CD14-positive monocyte (primary cell): ENCODE measurements around the gene PLXNA2. TPM values are rescaled to one million over a fixed set of nuclear protein-coding genes. Genes with fewer than 3 reads are reported as not detected.
A peak's percentile ranks its signal among the peaks of the same experiment; 100 is the strongest.

Experiments used
- DNase-seq, 3 donors: peaks; one replicate each; pipeline ENCODE4 v3.0.0-alpha.2; 2011 to 2022
- H2AFZ ChIP-seq: 2 replicates; pipeline ENCODE4 v1.6.0; 2012; ENCODE audit warnings: mild to moderate bottlenecking, low read depth, low read length, inconsistent platforms; ENCODE audit not compliant: insufficient read depth, poor library complexity, severe bottlenecking
- H3K27ac ChIP-seq, 2 donors: 1 replicate in 1 of 2; 2 replicates in 1 of 2; pipeline ENCODE4 v1.5.1; 2012 to 2013; ENCODE audit warnings: low read length in 2 of 2, control low read depth in 1 of 2, inconsistent platforms in 1 of 2, low read depth in 1 of 2, mild to moderate bottlenecking in 1 of 2
- H3K27me3 ChIP-seq, 2 donors: one replicate each; pipeline versions ENCODE4 v1.6.0 to v1.6.1; 2011 to 2013; ENCODE audit warnings: low read length in 2 of 2; ENCODE audit not compliant: control insufficient read depth in 2 of 2, insufficient read depth in 2 of 2
- H3K36me3 ChIP-seq, 2 donors: replicated peaks in 1 of 2; 1 replicate in 1 of 2; 2 replicates in 1 of 2; pipeline versions ENCODE4 v1.5.1 to v1.6.1; 2012 to 2013; ENCODE audit warnings: low read length in 2 of 2, control low read depth in 1 of 2, inconsistent platforms in 1 of 2, mild to moderate bottlenecking in 1 of 2; ENCODE audit not compliant: insufficient read depth in 2 of 2, control insufficient read depth in 1 of 2
- H3K4me1 ChIP-seq, 2 donors: 1 replicate in 1 of 2; 2 replicates in 1 of 2; pipeline versions ENCODE4 v1.5.1 to v1.6.1; 2012 to 2013; ENCODE audit warnings: low read length in 2 of 2, control low read depth in 1 of 2, inconsistent platforms in 1 of 2, mild to moderate bottlenecking in 1 of 2, moderate library complexity in 1 of 2; ENCODE audit not compliant: insufficient read depth in 2 of 2, control insufficient read depth in 1 of 2
- H3K4me2 ChIP-seq: replicated peaks from 2 replicates; pipeline ENCODE3; 2012; ENCODE audit warnings: low read length, moderate library complexity, mild to moderate bottlenecking; ENCODE audit not compliant: poor library complexity, severe bottlenecking; ENCODE audit errors: extremely low read depth
- H3K4me3 ChIP-seq, 3 experiments: fragments of 200-600 bp in 1 of 3; sonication (generic) in 1 of 3; replicated peaks in 1 of 3; 1 replicate in 2 of 3; 2 replicates in 1 of 3; pipeline ENCODE4 v1.5.1; 2011 to 2013; ENCODE audit warnings: low read length in 3 of 3, mild to moderate bottlenecking in 3 of 3, control low read depth in 2 of 3, low read depth in 2 of 3, inconsistent platforms in 1 of 3, moderate library complexity in 1 of 3
- H3K79me2 ChIP-seq: 2 replicates; pipeline ENCODE4 v1.6.0; 2012; ENCODE audit warnings: mild to moderate bottlenecking, control low read depth, inconsistent platforms, low read length, moderate library complexity; ENCODE audit not compliant: insufficient read depth
- H3K9ac ChIP-seq: 2 replicates; pipeline ENCODE4 v1.6.0; 2017; ENCODE audit warnings: low read length, mild to moderate bottlenecking; ENCODE audit not compliant: insufficient read depth, poor library complexity, severe bottlenecking
- H3K9me3 ChIP-seq, 2 donors: replicated peaks in 1 of 2; 1 replicate in 1 of 2; 2 replicates in 1 of 2; pipeline versions ENCODE4 v1.5.1 to v1.6.1; 2012 to 2013; ENCODE audit warnings: low read length in 2 of 2, control low read depth in 1 of 2; ENCODE audit not compliant: control insufficient read depth in 1 of 2, insufficient read depth in 1 of 2
- H4K20me1 ChIP-seq: 2 replicates; pipeline ENCODE4 v1.6.0; 2012; ENCODE audit warnings: mild to moderate bottlenecking, low read length, control low read depth, moderate library complexity; ENCODE audit not compliant: insufficient read depth
- H3K27ac Mint-ChIP-seq, 7 donors: one replicate each; pipeline ENCODE4 v1.8.0; 2020; ENCODE audit warnings: mild to moderate bottlenecking in 7 of 7, mixed read lengths in 7 of 7, moderate library complexity in 6 of 7, inconsistent platforms in 2 of 7
- H3K27me3 Mint-ChIP-seq, 3 donors: one replicate each; pipeline ENCODE4 v1.8.0; 2021 to 2022; ENCODE audit warnings: low read depth in 3 of 3, mild to moderate bottlenecking in 3 of 3, mixed read lengths in 3 of 3, moderate library complexity in 3 of 3, inconsistent platforms in 1 of 3
- H3K36me3 Mint-ChIP-seq, 2 donors: one replicate each; pipeline ENCODE4 v1.8.0; 2020; ENCODE audit warnings: mixed read lengths in 2 of 2, inconsistent platforms in 1 of 2, mild to moderate bottlenecking in 1 of 2
- H3K4me1 Mint-ChIP-seq: one replicate; pipeline ENCODE4 v1.8.0; 2020; ENCODE audit warnings: mild to moderate bottlenecking, mixed read lengths
- H3K4me3 Mint-ChIP-seq, 2 donors: one replicate each; pipeline ENCODE4 v1.8.0; 2020; ENCODE audit warnings: mild to moderate bottlenecking in 2 of 2, mixed read lengths in 2 of 2, moderate library complexity in 1 of 2
- H3K9me3 Mint-ChIP-seq, 7 donors: one replicate each; pipeline ENCODE4 v1.8.0; 2020 to 2022; ENCODE audit warnings: mixed read lengths in 7 of 7, mild to moderate bottlenecking in 6 of 7, moderate library complexity in 6 of 7, inconsistent platforms in 2 of 7
- CTCF ChIP-seq: fragments of 200-600 bp; IDR thresholded peaks from one replicate; pipeline ENCODE4 v1.8.0; 2022; ENCODE audit warnings: antibody characterized with exemption, mild to moderate bottlenecking
- WGBS: methylation state at CpG from one replicate; pipeline ENCODE4 v1.1.5; 2013; ENCODE audit warnings: missing lambda C conversion rate; ENCODE audit not compliant: insufficient coverage; 5-methylcytosine and 5-hydroxymethylcytosine counted together
- intact Hi-C, 2 donors: fragments of 100-400 bp; cut with micrococcal nuclease; formaldehyde crosslinking; loops; one replicate each; pipeline versions ENCODE4 v1.15.0 to v1.15.1; 2023
- polyA plus RNA-seq, 3 donors: library from polyadenylated mRNA; depleted of rRNA in 1 of 3; unstranded in 2 of 3; stranded (reverse) in 1 of 3; fragments of 300-500 nt in 2 of 3; fragments of >200 nt in 1 of 3; fragmentation: Illumina TruSeq in 2 of 3; gene quantifications; 1 replicate in 2 of 3; 2 replicates in 1 of 3; pipeline ENCODE4 v1.2.3, GENCODE V29; 2012 to 2021

Gene PLXNA2
- polyA plus RNA-seq, 3 donors, result 0.75 to 2.1 (median 1.1) TPM

- no peaks in the 10 kb centered on the region for H3K36me3 ChIP-seq
- H3K27ac ChIP-seq, result no peak overlapping the region
- H3K4me2 ChIP-seq, result no peak overlapping the region
- H3K9ac ChIP-seq, result no peak overlapping the region
- H3K9me3 ChIP-seq, result no peaks in the 10 kb centered on the region
- no peaks in the 10 kb centered on the region for H4K20me1 ChIP-seq
- intact Hi-C loops, result no loop called here
- H3K4me3 ChIP-seq, result no peak overlapping the region
- H2AFZ ChIP-seq, result no peak overlapping the region
- H3K27me3 ChIP-seq, result no peaks in the 10 kb centered on the region
- TF ChIP-seq CTCF, result no peak
- no peaks in the 10 kb centered on the region for H3K9me3 Mint-ChIP-seq
- DNase-seq, result no peak
- H3K4me1 ChIP-seq, result no peaks in the 10 kb centered on the region
- H3K27me3 Mint-ChIP-seq, result peaks cover 0 to 3% (median 0%) of the 10 kb centered on the region in 3 donors
- WGBS, result 75% methylated on average over 8 of the region's 13 CpGs
- H3K79me2 ChIP-seq, result no peaks in the 10 kb centered on the region
- no peak overlapping the region for H3K4me3 Mint-ChIP-seq
- H3K4me1 Mint-ChIP-seq, result no peaks in the 10 kb centered on the region
- H3K27ac Mint-ChIP-seq, result no peak overlapping the region
- no peaks in the 10 kb centered on the region for H3K36me3 Mint-ChIP-seq
Measured at GRCh38 chr1:208054911-208055379, 189.2 kb downstream of the PLXNA2 start.

DNA sequence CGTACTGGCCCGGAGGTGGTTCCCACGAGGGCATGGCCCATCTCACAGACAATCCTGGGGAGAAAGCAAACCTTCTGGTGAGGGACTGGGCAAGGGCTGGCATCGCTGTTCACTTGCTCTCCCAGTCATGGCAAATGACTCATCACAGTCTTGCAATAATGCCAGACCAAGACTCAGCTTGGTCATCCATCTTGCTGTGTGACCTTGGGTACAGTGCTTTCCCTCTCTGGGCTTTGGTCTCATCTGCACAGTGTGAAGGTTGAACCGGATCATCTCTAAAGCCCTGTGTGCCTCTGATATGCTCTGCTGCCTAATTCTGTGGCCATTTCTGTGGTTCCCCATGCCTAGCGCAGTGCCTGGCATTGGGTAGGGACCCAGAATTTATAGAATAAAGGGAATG is 189.7 kb downstream of the PLXNA2 start:
- Histone ChIP-seq H3K9me3 (no peaks in the 10 kb centered on the region), H3K79me2 (no peaks in the 10 kb centered on the region), H2AFZ (no peak overlapping the region), H3K36me3 (no peaks in the 10 kb centered on the region), H3K4me2 (no peak overlapping the region), H3K27me3 (no peaks in the 10 kb centered on the region), H3K27ac (no peak overlapping the region), H3K4me1 (no peaks in the 10 kb centered on the region), H4K20me1 (no peaks in the 10 kb centered on the region), H3K9ac (no peak overlapping the region), H3K4me3 (no peak overlapping the region)
- Mint-ChIP-seq H3K9me3 (no peaks in the 10 kb centered on the region), H3K27me3 (peaks cover 0 to 3% (median 0%) of the 10 kb centered on the region in 3 donors), H3K36me3 (no peaks in the 10 kb centered on the region), H3K4me3 (no peak overlapping the region), H3K27ac (no peak overlapping the region), H3K4me1 (no peaks in the 10 kb centered on the region)
- WGBS, result 92% methylated on average over 6 of the region's 6 CpGs
- no peak for TF ChIP-seq CTCF
- peak in 1 of 3 donors; percentile 6 for DNase-seq
- intact Hi-C loops, result no loop called here
